ENCODE measurements around the gene CPA5.
"Not testable (repeated sequence)": the region's sequence is repeated elsewhere in the genome, so short reads cannot be mapped to it uniquely, and the experiment has no call there.

CPA5 gene

DNA sequence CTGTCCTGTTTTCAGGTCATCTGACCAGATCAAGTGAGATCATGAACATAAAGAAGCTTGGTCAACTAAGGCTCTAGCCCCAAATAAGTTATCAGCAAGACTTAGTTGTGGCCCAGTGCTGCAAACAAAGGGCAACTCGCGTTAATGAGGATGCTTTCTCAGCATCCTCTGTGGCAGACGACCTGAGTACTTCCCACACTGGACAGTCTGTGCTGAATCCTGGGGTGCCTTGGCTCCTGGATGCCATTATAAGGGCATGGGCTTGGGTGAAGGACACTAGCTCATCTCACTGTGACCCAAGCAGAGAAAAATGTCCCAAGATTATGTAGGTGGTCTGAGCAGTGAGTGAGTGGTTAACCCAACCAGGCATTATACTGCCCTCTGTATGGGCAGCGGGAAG is 13.9 kb downstream of the CPA5 start:
- DNase-seq (ENCODE audit: low read depth, low spot score): no peak

DNA sequence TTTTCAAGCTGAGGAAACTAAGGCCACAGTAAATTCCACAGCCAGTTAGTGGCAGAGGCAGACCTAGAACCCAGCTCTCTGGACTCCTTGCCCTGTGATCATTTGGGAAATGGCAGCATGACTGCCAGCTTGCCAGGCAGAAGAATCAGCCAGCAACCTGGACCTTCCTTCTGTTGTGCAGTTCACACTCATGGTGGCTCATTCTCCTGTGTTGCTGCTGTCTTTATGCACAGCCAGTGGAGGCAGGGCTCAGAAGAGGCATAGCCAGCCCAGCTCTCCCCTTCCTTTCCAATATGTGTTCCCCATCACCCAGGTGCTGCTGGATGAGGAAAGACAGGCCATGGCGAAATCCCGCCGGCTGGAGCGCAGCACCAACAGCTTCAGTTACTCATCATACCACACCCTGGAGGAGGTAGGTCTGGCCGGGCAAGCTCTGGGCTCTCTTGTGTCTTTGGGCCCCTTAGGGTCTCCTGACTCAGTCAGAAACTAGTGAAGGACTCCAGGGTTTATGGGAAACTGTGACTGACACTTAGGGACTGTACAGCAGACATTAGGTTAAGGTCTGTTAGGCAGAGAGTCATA is 14.8 kb downstream of the CPA5 start:
- no peak for DNase-seq (ENCODE audit: low read depth, low spot score)

DNA sequence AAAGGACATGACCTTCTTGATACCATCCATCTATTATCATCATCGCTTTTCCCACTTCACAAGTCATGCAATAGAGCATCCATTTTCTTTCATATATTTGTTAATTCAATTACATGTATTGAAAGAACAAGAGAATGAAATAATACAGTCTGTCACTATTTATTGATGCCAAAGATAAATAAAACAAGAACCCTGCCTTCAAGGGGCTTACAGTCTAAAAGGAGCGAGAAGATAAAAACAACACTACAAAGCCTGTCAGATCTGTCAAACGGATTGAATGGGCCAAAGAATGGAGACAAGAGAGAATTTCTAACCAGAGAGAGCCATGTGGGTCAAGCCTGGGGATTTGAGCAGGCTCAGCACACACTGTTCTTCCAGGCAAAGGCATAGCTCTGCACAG is 15.9 kb downstream of the CPA5 start:
- no peak for DNase-seq (ENCODE audit: low read depth, low spot score)

DNA sequence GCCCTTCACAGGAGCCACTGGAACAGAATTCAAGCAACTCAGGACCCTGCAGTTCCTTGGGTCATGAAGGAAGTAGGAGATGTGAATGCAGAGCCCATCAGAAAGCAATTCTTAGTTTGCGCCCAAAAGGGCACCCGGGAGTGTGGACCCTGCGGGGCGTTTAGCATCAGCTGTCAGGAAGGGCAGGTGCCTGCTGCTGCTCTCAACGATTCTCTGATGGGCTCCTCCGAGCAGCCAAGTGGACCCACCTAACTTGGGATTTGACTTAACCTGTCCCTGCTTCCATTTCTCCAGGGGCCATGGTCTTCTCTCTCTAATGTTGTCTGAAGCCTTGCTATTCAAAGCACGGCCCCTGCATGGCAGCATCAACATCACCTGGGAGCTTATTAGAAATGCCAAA is 17.1 kb downstream of the CPA5 start:
- DNase-seq (ENCODE audit: low read depth, low spot score): no peak

DNA sequence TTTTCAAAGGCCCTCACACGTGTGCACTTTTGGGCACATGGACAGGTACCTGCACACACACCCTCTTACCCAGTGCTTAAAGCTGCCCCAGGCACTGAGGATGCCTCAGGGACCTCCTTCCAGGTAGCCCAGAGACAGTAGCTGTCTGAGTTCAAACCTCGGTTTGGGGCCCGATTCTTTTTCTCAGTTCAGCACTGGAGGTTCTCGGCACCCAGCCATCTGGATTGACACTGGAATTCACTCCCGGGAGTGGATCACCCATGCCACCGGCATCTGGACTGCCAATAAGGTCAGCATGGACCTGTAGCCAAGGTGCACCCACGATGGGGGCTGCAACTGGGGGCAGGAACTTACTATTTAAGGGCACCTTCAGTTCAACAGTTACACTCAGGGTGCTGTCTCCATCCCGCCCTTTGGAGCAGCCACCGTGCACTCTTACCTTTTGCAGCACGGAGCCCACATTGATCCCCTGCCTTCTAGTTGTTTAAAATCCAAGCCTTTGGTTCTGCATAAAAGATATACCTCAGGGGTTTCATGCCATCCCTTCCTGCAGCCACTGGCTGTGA is 17.7 kb downstream of the CPA5 start:
- DNase-seq (ENCODE audit: low read depth, low spot score): no peak

DNA sequence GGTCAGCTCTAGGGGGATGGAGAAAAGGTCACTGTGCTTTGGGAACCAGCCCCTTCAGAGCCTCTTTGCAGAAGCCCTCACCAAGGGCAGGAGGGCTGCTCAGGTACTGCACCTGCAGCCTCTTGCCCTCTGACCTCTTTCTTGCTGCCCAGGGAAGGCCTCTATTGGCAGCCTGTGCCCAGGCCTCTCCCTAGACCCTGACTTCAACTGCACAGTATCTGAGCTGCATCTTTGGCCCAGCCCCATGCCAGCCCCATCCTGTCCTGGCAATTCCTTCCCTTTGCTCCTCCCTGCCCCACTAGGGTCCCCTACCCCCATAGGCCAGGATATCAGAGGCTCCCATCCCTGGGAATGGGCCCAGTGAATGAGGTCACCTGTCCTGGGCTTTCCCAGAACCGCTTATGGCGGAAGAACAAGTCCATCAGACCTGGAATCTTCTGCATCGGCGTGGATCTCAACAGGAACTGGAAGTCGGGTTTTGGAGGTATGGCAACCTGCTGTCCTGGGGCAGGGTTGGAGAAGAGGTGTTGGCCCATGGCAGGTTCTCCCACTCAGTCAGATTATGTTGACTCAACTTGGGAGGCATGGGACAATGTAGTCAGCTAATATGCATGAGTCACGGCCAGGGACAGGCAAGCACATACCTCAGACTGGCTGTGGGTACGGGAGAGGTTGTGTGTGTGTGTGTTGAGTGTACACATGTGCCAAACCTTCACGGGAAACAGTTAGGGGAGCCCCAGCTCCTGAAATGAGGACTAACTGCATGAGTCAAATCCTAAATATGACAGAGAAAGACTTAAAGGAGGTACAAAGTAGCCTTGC is 18.6 kb downstream of the CPA5 start:
- DNase-seq (ENCODE audit: low read depth, low spot score): no peak

DNA sequence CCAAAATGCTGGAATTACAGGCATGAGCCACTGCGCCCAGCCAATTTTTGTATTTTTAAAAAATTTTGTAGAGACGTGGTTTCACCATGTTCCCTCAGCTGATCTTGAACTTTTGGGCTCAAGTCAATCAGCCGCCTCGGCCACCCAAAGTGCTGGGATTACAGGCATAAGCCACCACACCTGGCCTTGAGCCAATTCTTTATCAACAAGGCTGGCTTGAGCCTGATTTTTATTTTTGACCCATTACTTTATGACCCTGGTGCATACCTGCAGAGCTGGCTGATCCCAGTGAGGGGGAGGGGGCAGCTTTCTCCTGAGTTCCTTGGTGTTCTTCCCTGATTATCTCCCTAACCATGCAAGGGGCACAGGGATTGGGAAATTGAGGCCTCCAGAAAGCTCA is 19.8 kb downstream of the CPA5 start:
- no peak for DNase-seq (ENCODE audit: low read depth, low spot score)

DNA sequence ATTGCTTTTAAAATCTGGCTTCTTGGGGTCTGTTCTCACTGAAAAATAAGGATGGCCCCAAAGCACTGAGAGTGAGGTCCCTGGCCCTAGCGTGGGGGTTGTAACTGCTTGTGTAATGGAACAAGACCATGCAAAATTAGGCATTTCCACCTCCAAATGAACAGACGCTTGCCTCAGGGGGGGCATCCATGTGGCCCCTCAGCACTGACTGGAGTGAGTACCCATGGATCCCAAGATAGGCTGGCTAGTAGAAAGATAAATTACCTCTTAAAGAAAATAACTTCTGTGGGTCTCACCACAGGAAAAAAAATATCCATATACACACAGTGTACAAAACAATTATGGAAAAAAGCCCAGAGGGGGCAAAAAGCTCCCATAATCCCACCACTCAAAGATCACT is 20.5 kb downstream of the CPA5 start:
- DNase-seq (ENCODE audit: low read depth, low spot score): no peak

DNA sequence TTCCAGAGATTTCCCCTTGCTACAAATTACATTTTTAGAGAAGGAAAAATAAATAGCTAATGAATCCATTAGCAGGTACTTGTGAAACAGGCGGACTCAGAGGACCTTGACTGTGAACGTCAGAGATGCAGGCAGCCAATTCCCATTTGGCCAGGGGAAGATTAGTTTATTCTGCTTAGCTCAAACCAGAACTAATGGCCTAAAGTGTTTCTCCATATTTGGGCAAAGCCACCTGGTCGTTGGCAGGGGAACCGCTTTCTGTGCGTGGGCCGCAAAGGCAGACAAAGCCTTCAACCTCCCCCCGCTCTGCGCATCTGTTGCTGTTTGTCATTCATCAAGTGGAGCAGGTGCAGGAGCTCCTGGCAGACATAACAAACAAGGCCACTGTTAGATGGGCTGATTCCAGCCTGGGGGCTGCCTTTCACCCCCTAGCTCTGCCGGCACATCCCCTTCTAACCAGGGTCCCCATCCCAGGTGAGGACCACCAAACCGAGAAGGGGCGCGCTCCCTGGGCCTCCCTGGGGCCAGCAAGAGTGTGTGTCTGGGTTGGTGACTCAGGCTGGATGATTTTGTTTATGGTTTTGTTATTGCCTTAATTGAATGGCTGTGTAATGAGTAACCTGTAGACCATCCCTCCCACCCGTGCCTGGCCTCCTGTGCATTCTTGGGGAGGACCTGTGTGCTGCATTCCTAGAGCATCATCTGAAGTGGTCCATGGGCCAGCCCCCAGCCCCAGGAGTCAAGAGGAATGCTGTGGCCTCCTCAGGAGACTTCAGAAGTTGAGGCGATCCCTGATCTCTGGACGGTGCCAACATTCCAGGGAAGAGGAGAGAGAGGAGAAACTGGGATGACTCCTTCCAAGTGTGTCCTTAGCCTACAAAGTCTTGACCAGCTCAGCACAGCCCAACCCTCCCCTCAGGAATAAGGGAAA is 21.2 kb downstream of the CPA5 start:
- no peak for DNase-seq (ENCODE audit: low read depth, low spot score)

DNA sequence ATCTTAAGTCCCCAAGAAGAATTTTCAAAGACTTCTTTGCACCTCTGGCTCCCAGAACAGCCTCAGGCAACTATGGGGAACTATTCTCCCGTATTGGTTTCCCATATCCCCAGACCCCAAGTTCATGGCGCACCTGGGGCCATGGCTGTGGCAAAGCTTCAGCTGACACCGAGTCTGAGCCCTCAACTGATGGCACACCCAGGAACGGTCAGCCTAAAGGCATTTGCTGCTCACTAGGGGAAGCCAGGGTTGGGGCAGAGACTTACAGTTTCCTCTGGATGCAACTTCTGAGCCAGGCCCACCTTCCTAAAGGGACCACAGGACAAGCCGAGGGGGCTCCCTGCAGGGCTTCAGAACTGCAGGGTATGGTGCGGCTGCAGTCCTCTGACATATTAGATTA is 21.9 kb downstream of the CPA5 start:
- DNase-seq (ENCODE audit: low read depth, low spot score): no peak

DNA sequence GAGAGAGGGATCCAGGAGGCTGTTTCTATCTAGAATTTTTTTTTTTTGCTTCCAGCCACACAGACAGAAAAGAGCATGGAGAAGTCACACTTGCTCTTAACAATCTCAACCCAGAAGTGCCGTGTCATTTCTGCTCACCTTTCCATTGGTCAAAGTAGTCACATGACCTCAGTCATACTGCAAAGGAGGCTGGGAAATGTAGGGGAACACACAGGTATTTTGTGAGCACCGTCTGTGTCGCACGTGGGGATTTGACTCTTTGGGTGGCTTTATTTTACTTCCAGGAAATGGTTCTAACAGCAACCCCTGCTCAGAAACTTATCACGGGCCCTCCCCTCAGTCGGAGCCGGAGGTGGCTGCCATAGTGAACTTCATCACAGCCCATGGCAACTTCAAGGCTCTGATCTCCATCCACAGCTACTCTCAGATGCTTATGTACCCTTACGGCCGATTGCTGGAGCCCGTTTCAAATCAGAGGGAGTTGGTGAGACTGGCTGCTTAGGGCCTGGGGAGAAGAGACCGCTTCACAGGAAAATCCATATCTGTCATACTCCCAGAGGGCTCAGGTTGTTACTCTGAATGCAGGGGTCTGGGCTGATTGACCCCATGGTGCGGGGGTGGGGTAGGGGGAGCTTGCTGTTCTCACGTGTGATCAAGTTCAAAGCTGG is 22.6 kb downstream of the CPA5 start:
- DNase-seq (ENCODE audit: low read depth, low spot score): no peak

DNA sequence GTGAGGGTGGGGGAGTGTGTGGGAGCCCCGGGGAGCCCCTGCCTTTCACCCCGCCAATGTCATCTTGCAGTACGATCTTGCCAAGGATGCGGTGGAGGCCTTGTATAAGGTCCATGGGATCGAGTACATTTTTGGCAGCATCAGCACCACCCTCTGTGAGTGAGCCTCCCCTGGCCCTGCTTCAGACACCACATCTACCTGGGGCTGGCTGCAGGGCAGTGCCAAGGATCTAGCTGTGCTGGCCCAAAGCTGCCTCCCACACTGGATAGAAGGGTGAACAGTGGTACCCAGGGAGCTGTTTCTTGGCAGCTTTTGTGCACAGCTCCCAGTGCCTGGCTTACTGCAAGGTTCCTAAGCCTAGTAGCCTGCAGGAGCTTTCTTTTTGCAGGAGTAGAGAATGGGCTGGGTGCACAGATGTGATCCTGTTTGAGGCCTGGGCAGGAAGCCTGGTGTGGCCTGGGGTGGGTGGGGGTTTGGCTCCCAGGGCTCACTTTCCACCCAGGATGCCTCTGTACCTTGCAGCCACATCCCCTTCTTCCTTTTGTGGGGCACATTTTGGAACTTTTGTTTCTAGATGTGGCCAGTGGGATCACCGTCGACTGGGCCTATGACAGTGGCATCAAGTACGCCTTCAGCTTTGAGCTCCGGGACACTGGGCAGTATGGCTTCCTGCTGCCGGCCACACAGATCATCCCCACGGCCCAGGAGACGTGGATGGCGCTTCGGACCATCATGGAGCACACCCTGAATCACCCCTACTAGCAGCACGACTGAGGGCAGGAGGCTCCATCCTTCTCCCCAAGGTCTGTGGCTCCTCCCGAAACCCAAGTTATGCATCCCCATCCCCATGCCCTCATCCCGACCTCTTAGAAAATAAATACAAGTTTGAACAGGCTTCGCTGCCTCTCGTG is 23.5 kb downstream of the CPA5 start:
- no peak for DNase-seq (ENCODE audit: low read depth, low spot score)

DNA sequence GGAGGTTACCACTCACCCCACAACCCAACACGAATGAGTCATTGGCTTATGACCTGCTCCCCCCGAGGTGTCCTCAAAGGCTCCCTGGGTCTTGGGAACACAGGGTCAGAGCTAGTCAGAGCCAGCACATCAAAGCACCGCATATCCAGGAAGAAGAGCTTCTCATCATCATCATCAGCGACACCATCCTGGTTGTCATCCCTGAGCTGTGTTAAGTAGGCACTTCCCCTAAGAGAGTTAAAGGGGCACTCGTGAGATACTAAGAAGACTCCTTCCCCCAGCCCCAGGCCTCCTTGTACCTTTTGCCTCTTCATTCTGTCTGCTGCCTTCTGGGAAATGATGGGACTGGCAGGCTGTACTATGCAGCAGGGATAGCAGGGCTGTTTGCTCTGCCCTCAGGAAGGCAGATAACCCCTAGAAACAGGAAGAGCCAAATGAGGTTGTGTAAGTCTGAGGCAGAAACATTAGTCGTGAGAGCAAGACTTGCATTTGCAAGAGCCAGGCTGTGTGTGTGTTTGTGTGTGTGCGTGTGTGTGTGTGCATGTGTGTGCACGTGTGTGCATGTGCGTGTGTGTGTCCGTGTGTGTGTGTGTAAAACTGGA is 24.6 kb downstream of the CPA5 start:
- DNase-seq (ENCODE audit: low read depth, low spot score): no peak

DNA sequence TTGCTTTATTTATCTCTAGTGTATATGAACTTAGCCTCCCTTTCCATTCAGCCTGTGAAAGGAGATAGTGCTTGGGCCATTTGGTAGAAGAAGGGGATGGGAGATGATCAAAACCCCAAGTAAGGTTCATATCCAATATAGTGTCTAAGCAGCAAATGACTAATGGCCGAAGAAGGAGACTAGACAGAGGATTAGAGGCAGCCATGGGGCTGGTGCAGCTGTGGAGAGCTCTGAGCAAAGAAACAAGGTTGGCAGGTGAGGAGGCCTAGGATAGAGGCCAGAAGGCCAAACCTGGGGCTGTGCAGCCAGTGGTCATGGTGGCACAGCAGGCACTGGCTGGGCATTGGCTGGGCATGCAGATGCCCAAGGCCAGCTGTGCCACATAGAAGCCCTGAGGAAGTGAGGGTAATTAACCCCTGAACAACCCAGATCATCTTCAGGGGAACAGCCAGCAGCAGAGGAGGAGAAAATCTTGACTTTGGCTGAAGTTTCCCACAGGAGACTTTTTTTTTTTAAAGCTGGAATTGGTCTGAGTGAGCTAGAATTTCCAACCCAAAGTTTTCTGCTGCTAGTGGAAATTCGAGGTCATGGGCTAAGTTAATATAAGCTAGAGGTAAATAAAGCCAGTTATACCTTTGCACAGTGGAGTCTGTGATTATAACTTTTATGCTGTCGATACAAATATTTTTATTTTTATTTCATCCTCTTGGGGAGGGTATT is 25.4 kb downstream of the CPA5 start:
- DNase-seq (ENCODE audit: low read depth, low spot score): no peak

DNA sequence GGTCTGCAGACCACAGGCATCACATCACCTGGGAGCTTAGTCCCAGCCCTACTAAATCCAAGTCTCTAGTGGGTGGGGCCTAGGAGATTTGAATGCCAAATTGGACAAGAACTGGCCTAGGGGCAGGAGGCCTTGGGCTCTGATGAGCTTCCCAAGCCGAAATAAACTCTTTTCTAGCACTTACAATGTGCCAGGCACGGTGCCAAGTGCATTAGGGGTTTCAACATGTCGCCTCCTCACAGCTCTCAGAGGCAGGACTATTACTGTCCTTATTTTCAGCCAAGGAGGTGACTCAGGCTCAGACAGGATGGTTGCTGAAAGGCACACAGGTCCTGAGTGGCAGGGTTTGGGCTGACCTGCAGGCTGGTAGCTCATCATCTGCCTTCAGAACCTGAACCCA is 26.4 kb downstream of the CPA5 start:
- DNase-seq (ENCODE audit: low read depth, low spot score): no peak

DNA sequence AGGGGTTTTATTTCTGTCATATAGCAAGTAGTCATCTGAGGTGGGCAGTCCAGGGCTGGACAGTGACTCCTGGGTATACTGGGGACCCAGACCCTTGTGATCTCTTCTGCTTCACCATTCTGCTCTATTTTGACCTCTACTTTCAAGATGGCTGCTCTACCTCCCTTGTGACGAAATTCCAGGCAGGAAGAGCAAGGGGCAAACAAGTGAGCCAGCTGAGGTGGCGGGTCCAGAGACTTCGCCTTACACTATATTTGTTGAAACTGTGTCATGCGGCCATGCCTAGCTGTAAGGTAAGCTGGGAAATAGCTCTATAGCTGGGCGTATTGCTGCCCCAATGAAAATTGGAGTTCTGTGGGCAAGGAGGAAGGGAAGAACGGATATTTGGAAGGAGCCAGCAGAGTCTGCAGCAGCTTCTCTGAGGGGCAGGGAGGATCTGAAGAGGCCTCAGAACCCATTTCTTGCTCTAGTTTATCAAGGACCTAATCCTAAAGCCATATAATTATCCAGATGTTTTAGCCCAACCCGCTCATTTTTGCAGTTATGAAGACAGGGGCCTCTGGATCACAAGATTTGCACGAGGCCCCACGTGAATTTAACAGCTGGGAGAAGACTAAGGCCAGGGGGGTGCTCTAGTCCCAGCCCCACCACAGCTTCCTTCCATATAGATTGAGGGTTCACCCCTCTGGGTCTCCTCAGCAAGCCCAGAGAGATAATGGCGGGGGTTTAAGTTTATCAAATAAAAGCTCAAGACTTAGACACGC is 28.0 kb downstream of the CPA5 start:
- no peak for DNase-seq (ENCODE audit: low read depth, low spot score)

DNA sequence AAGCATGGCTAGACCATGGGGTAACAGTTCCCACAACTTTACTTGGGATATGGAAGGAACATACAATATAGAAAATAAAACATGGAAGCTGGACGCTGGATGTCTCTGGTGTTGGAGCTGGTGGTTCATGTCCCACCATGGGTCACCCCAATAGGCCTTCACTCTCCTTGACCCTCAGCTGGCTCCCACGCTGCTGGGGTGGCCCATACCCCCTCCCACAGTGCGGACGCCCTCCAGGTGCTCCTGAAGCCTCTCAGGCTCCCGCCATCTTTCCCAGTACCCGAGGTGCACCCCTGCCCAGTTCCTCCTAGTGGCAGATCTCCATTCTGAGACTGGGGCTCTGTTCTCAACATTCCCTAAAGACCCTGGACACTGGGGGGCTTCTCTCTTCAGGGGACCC is 29.9 kb downstream of the CPA5 start:
- DNase-seq (ENCODE audit: low read depth, low spot score): no peak

DNA sequence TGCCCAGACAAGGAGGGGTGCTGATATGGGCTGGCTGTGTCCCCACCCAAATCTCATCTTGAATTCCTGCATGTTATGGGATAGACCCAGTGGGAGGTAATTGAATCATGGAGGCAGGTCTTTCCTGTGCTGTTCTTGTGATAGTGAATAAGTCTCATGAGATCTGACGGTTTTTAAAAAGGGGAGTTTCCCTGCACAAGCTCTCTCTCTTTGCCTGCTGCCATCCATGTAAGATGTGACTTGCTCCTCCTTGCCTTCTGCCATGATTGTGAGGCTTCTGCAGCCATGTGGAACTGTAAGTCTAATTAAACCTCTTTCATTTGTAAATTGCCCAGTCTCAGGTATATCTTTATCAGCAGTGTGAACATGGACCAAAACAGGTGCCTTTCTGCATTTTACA is 31.8 kb downstream of the CPA5 start:
- DNase-seq (ENCODE audit: low read depth, low spot score): not testable (repeated sequence)

DNA sequence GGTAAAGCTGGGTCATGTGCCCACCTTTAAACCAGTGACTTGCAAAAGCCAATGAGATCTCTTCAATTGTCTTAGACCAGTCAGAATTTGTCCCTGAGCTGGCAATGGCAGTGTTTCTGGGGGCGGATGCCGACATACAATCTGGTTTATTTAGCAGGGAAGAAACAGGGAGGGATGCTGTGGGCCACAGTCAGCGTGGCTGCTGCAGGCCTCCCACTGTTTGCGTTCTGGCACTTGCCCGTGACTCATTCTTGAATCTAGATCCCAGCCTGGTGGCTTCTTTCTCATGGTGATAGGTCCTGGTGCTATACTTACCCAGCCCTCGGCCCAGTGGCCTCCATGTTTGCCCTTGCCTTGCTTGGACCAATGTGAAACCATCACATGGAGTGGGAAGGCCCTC is 32.6 kb downstream of the CPA5 start:
- no peak for DNase-seq (ENCODE audit: low read depth, low spot score)

Measured in brain pericyte (primary cell).